Stomach (tissue), 4 donors: ENCODE data around the gene BLCAP.

Experiments
- EP300 ChIP-seq: sonication (generic); formaldehyde crosslinking; IDR thresholded peaks from one replicate; pipeline ENCODE4 v1.6.1; 2017; ENCODE audit warnings: antibody characterized with exemption
- TF ChIP-seq, protein P1 (sequence below), 7 experiments: fragments of 450-650 bp in 4 of 7; fragments of 200-600 bp in 3 of 7; sonication (generic) in 3 of 7; IDR thresholded peaks; one replicate each; pipeline ENCODE4 v1.5.1; 2016 to 2019; ENCODE audit warnings: antibody characterized with exemption in 7 of 7, control low read depth in 2 of 7, mild to moderate bottlenecking in 1 of 7

GRCh38 chr20:37501940-37502339 is 25.7 kb downstream of the BLCAP start:
- TF ChIP-seq, protein P1, sequence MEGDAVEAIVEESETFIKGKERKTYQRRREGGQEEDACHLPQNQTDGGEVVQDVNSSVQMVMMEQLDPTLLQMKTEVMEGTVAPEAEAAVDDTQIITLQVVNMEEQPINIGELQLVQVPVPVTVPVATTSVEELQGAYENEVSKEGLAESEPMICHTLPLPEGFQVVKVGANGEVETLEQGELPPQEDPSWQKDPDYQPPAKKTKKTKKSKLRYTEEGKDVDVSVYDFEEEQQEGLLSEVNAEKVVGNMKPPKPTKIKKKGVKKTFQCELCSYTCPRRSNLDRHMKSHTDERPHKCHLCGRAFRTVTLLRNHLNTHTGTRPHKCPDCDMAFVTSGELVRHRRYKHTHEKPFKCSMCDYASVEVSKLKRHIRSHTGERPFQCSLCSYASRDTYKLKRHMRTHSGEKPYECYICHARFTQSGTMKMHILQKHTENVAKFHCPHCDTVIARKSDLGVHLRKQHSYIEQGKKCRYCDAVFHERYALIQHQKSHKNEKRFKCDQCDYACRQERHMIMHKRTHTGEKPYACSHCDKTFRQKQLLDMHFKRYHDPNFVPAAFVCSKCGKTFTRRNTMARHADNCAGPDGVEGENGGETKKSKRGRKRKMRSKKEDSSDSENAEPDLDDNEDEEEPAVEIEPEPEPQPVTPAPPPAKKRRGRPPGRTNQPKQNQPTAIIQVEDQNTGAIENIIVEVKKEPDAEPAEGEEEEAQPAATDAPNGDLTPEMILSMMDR (IDR thresholded peaks at IDR 0.05) = no peak
- no peak for TF ChIP-seq EP300
